NOMO-1 (cell line): Measurements from ENCODE around the gene ENHO.

Experiments
- DNase-seq, 2 experiments: peaks; one replicate each; lab custom pipeline; 2025; ENCODE audit not compliant: unreplicated experiment in 2 of 2; lab: John Stamatoyannopoulos, UW

Gene ENHO

DNA sequence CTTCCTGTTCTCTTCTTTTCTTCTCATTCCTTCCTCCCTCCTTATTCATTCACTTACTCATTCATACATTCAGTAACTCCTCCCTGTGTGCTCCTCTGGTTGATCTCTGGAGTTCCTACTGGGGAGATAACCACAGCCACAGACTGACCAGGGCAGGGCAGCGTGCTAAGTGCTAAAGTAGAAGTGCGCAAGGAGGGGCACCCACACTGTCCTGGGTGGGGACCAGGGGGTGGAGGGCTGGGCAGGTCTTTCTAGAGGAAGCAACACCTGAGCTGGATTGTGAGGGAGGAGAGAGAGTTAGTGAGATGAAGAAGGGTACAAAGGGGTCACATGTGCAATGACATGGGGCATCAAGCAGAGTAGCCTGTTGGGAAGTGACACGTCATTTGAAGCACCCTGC is 13.8 kb downstream of the ENHO start:
- DNase-seq: no peak

DNA sequence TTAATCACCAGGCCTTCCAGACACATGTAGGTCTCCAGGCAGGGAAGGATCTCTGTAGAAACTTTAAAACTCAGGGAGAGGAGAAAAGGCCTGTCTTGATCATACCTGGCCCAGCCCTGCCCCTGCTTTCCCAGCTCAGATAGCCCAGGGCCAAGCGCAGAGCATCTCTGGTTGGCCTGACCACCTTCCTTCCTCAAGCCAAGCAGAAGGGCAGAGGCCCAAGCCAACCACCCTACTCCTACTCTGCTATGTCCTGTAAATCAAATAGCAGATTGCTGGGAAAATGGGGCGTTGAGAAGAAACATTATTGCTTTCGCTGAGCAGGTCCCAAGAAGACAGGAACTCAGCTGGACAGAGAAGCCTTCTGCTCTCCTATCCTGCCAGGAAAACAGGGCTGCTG is 14.3 kb downstream of the ENHO start:
- DNase-seq: no peak

DNA sequence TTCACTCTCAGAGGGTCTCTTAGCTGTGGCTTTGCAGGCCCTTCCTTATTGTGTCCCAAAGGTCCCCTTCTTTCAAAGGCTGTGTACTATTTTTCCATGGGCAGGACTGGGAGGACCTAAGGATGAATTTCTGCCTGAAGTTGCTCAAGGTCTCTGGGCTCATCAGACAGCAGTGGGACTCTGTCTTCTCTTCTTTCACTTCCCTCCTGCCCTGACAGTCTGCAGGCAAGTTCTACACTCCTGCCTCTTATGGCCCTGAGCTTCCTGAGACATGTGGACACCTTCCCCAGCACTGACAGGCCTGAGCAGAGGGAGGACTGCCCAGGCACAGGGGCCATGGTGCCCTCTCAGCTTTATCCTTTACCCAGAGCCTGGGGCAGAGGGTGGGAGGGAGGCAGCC is 14.8 kb downstream of the ENHO start:
- peak in 1 of 2 experiments; percentile 57 for DNase-seq

DNA sequence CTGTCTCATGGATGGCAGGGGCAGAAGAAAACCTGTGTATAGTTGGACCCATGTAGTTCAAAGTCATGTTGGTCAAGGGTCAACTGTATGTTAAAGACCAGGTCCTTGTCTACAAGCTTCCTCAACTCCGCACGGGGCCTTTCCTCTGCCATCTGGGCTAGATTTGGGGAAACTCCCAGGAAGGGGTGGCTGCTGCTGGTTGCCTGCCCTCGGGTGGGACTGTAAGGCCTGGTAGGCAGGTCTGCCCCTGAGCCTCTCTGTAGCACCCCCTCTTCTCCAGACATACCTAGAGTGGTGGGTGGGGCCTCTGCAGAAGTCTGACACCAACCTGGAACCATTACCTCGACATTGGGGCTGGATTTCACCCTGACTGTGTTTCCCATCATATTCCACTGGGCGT is 15.2 kb downstream of the ENHO start:
- no peak for DNase-seq

- no peak for DNase-seq
These were observed 16.2 kb downstream of the ENHO start for GRCh38 chr9:34506623-34507022.

GRCh38 chr9:34505370-34506120 is 17.2 kb downstream of the ENHO start:
- DNase-seq: no peak

GRCh38 chr9:34503406-34503805 is 19.4 kb downstream of the ENHO start:
- no peak for DNase-seq

DNA sequence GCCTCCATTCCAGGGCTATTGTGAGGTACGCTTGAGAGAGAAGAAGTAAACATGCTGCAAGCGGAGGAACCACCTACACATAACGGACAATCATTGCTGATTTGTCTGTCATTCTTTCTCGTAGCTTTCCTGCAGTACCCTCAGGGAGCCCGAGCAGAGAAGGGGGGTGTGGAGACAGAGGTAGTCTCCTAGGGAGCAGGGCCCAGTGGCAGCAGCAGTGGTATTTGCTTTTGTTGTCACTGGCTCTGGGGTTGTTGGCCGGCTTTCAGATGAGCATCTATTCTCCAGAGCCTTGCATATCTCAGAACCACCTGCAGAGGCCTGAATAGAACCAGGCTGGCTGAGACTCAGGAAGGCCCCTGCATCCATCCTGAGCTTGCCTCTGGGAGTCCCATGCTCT is 19.9 kb downstream of the ENHO start:
- no peak for DNase-seq

- no peak for DNase-seq
These were observed 20.3 kb downstream of the ENHO start for GRCh38 chr9:34502471-34502870.

GRCh38 chr9:34501889-34502425 is 20.8 kb downstream of the ENHO start:
- DNase-seq: no peak

GRCh38 chr9:34501372-34501771 is 21.4 kb downstream of the ENHO start:
- DNase-seq: no peak

DNA sequence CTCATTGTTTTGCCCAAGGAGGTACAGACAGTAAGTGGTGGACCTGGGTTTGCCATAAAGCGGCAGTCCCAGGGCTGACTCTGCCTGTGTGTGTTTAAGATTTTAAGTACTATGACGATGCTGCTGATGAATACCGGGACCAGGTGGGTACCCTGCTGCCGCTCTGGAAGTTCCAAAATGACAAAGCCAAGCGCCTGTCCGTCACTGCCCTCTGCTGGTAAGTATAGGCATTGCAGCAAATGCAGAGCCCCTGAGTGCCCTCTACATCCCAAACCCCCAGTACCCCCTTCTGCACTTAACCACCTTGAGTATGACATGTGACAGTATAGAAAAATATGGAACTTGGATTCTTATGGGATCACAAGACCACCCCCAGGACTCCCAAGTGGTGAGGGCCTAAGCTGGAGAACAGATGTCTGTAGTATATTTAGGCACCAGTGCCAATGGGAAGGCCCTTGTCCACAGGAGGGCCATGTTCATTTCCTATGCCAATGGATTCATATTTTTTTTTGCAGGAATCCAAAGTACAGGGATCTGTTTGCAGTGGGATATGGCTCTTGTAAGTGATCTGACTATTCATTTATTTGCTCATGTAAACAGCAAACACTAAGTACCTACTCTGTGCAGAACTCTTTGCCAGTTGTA is 22.0 kb downstream of the ENHO start:
- peak; percentile 38 to 60 for DNase-seq

DNA sequence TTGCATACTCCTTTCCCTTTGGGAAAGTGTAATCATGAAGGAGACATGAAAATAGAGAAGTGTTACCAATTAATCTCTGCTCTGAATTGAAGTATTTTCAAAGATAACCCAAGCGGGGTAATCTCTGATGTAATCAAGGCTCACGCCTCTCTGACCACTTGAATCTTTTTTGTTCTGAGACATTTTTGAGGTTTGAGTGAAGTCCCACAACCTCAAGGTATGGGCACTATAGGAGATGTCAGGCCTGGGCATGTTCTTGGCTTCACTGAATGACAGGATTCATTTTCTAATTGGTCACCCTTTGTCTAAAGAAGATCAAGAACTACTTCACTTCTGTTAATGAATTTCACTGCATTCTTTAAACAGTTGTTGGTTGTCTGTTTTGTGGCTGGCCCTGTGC is 23.7 kb downstream of the ENHO start:
- no peak for DNase-seq

GRCh38 chr9:34498553-34498952 is 24.2 kb downstream of the ENHO start:
- DNase-seq: no peak

- DNase-seq: no peak
These were observed 26.6 kb downstream of the ENHO start for GRCh38 chr9:34496149-34496712.

GRCh38 chr9:34493972-34494535 is 28.7 kb downstream of the ENHO start:
- DNase-seq: peak; percentile 38 to 64

DNA sequence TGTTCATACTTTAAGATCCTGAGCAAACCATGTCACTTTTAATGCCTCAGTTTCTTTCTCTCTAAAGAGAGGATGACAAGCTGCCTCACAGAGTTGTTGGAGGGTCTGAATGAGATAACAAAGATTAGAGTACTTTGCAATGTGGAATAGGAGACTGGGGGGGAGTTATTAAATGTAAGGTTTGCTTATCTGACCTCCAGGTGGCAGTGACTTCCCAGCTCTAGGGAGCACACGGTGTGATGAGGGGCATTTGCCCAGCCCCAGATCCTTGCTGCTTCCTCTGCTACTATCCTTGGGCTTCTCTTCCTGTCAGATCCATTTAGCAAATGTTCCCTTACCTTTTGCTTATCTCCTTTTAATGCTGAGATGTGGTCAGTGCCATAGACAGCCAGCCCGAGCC is 30.7 kb downstream of the ENHO start:
- DNase-seq: no peak

DNA sequence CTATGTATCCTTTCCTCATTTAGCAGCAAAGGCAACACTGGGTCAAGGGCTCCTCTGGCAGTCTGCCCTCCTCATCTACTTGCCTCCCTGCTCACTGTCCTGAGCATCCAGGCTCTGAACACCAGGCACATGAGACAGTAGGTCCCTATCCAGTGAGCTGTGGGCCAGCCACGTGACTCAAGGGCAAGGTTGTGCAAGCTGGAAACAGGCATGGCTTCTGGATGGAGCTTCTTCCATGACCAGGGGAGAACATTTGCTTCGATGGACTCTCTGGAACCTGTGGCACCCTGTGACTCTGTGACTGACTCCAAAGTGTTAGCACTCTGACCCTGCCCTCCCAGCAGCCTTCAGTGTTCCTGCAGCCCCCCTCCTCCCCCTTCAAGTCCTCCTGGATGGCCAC is 31.2 kb downstream of the ENHO start:
- no peak for DNase-seq

DNA sequence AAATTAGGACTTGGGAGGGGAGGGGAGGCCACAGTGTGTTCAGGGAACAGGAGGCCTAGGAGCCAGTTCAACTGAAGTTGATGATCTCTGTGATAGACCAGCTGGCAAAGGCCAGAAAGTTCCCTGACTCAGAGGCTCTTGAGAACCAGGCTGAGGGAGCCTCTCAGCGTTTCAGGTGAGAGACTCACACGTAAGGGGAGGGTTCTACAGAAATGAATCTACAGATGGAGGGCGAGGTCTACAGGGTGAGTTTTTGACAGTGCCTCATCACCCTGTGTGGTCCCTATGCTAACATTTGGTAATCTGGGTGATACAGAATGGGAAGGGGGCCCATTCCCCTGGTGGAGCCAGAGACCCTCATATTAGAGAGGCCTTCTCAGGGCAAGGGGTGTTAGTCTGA is 32.0 kb downstream of the ENHO start:
- no peak for DNase-seq

- DNase-seq: no peak
These were observed 32.4 kb downstream of the ENHO start for GRCh38 chr9:34490360-34490759.

- no peak for DNase-seq
These were observed 36.2 kb downstream of the ENHO start for GRCh38 chr9:34486572-34486971.

- no peak for DNase-seq
These were observed 37.0 kb downstream of the ENHO start for GRCh38 chr9:34485822-34486221.
